Activated T-cell treated with anti-CD3 and anti-CD28 coated beads for 4 hours (primary cell): ENCODE results near the gene BTRC.
"Not testable (repeated sequence)": the region's sequence is repeated elsewhere in the genome, so short reads cannot be mapped to it uniquely, and the experiment has no call there.

ENCODE experiments used
- DNase-seq: peaks from one replicate; pipeline ENCODE4 v3.0.0-alpha.2; 2020

The BTRC gene

GRCh38 chr10:101388676-101389276 lies 34.8 kb downstream of the BTRC start:
- no peak for DNase-seq

- not testable (repeated sequence) for DNase-seq
Measured at GRCh38 chr10:101389532-101389931, 35.6 kb downstream of the BTRC start.

GRCh38 chr10:101389986-101390531 lies 36.1 kb downstream of the BTRC start:
- DNase-seq = no peak

GRCh38 chr10:101393378-101393777 lies 39.4 kb downstream of the BTRC start:
- DNase-seq = no peak

- no peak for DNase-seq
Measured at GRCh38 chr10:101394524-101395133, 40.7 kb downstream of the BTRC start.

GRCh38 chr10:101397140-101397539 lies 43.2 kb downstream of the BTRC start:
- no peak for DNase-seq

GRCh38 chr10:101400585-101400984 lies 46.6 kb downstream of the BTRC start:
- DNase-seq = no peak

GRCh38 chr10:101402711-101403110 lies 48.7 kb downstream of the BTRC start:
- DNase-seq = no peak

- DNase-seq = no peak
Measured at GRCh38 chr10:101403161-101403560, 49.2 kb downstream of the BTRC start.

GRCh38 chr10:101405001-101405400 lies 51.0 kb downstream of the BTRC start:
- no peak for DNase-seq

GRCh38 chr10:101411598-101411997 lies 57.6 kb downstream of the BTRC start:
- DNase-seq = no peak

GRCh38 chr10:101414034-101414433 lies 60.1 kb downstream of the BTRC start:
- no peak for DNase-seq

GRCh38 chr10:101415884-101416283 lies 61.9 kb downstream of the BTRC start:
- DNase-seq = no peak

GRCh38 chr10:101421967-101422366 lies 68.0 kb downstream of the BTRC start:
- not testable (repeated sequence) for DNase-seq

- DNase-seq = no peak
Measured at GRCh38 chr10:101425535-101425934, 71.6 kb downstream of the BTRC start.

- DNase-seq = no peak
Measured at GRCh38 chr10:101428036-101428435, 74.1 kb downstream of the BTRC start.

- no peak for DNase-seq
Measured at GRCh38 chr10:101429423-101429822, 75.5 kb downstream of the BTRC start.

- DNase-seq = no peak
Measured at GRCh38 chr10:101436302-101436701, 82.3 kb downstream of the BTRC start.

GRCh38 chr10:101438881-101439391 lies 85.0 kb downstream of the BTRC start:
- DNase-seq = no peak

GRCh38 chr10:101441541-101442455 lies 87.8 kb downstream of the BTRC start:
- peak; percentile 1 for DNase-seq

- no peak for DNase-seq
Measured at GRCh38 chr10:101442456-101442800, 88.5 kb downstream of the BTRC start.

- DNase-seq = no peak
Measured at GRCh38 chr10:101444058-101444898, 90.3 kb downstream of the BTRC start.

- DNase-seq = no peak
Measured at GRCh38 chr10:101446071-101446470, 92.1 kb downstream of the BTRC start.
